Sigmoid colon (tissue), 7 donors: Measurements from ENCODE around the gene KHNYN. TPM values are rescaled to one million over a fixed set of nuclear protein-coding genes. Genes with fewer than 3 reads are reported as not detected.
"Not testable (repeated sequence)": the region's sequence is repeated elsewhere in the genome, so short reads cannot be mapped to it uniquely, and the experiment has no call there.

Experiments
- DNase-seq: peaks from one replicate; pipeline ENCODE4 v3.0.0-alpha.2; 2019
- H3K27ac ChIP-seq, 4 donors: fragments of 200-600 bp; sonication (generic); one replicate each; pipeline ENCODE4 v1.5.1; 2016 to 2019; ENCODE audit warnings: mild to moderate bottlenecking in 1 of 4
- H3K27me3 ChIP-seq, 3 donors: fragments of 200-600 bp; sonication (generic); one replicate each; pipeline ENCODE4 v1.5.1; 2019; ENCODE audit warnings: mild to moderate bottlenecking in 1 of 3
- H3K36me3 ChIP-seq, 4 donors: fragments of 200-600 bp; sonication (generic); one replicate each; pipeline ENCODE4 v1.5.1; 2016 to 2019
- H3K4me1 ChIP-seq, 4 donors: fragments of 200-600 bp; sonication (generic); one replicate each; pipeline ENCODE4 v1.5.1; 2017 to 2019
- H3K4me3 ChIP-seq, 4 donors: fragments of 200-600 bp; sonication (generic); one replicate each; pipeline ENCODE4 v1.5.1; 2017 to 2019; ENCODE audit warnings: mild to moderate bottlenecking in 2 of 4, moderate library complexity in 1 of 4
- H3K9me3 ChIP-seq, 4 donors: fragments of 200-600 bp in 3 of 4; sonication (generic) in 3 of 4; one replicate each; pipeline versions ENCODE4 v1.5.1 to v1.6.1; 2013 to 2019
- CTCF ChIP-seq, 4 experiments: fragments of 450-650 bp in 3 of 4; fragments of 200-600 bp in 1 of 4; IDR thresholded peaks; one replicate each; pipeline ENCODE4 v1.5.1; 2016 to 2019; ENCODE audit warnings: antibody characterized with exemption in 4 of 4, mild to moderate bottlenecking in 3 of 4, moderate library complexity in 2 of 4
- EP300 ChIP-seq, 4 donors: sonication (generic); formaldehyde crosslinking; IDR thresholded peaks; one replicate each; pipeline ENCODE4 v1.6.1; 2017; ENCODE audit warnings: antibody characterized with exemption in 4 of 4
- POLR2A ChIP-seq, 2 donors: fragments of 450-650 bp; IDR thresholded peaks; one replicate each; pipeline ENCODE4 v1.6.1; 2016; ENCODE audit warnings: antibody characterized with exemption in 2 of 2, mild to moderate bottlenecking in 2 of 2, moderate library complexity in 2 of 2
- POLR2AphosphoS5 ChIP-seq, 4 donors: sonication (generic); formaldehyde crosslinking; IDR thresholded peaks; one replicate each; pipeline ENCODE4 v1.6.1; 2017; ENCODE audit warnings: antibody characterized with exemption in 4 of 4
- WGBS, 2 donors: extraction: QIAGEN DNeasy Blood & Tissue Kit; methylation state at CpG; one replicate each; pipeline ENCODE4 v1.1.7; 2013; 5-methylcytosine and 5-hydroxymethylcytosine counted together
- intact Hi-C: fragments of 100-400 bp; cut with DNase I; formaldehyde crosslinking; loops from one replicate; pipeline ENCODE4 v1.15.1; 2023
- polyA plus RNA-seq, 3 donors: library from polyadenylated mRNA; stranded (reverse); fragments of 200-250 nt; gene quantifications; one replicate each; pipeline ENCODE4 v1.2.3, GENCODE V29; 2013
- total RNA-seq, 4 donors: library from RNA; depleted of rRNA; stranded (reverse); fragments of >200 nt; gene quantifications; one replicate each; pipeline ENCODE4 v1.1.0, GENCODE V29; 2016
- donor health status: healthy with polysubstance abuse.
- donor health status: Bipolar disorder and iron deficiency.
- donor health status: healthy.

Gene KHNYN
- total and polyA plus RNA-seq, 7 donors: 16.2 to 64.6 (median 46.9) TPM

- Histone ChIP-seq H3K9me3 (no peaks in the 10 kb centered on the region), H3K4me3 (no peak overlapping the region), H3K4me1 (no peaks in the 10 kb centered on the region), H3K27ac (no peak overlapping the region), H3K27me3 (no peaks in the 10 kb centered on the region), H3K36me3 (no peaks in the 10 kb centered on the region)
- WGBS, 2 donors: 85 to 93% methylated on average over 3 of the region's 3 CpGs
- TF ChIP-seq CTCF (IDR thresholded peaks at IDR 0.05) (no peak), EP300 (IDR thresholded peaks at IDR 0.05) (no peak), POLR2AphosphoS5 (IDR thresholded peaks at IDR 0.05) (no peak), POLR2A (IDR thresholded peaks at IDR 0.05) (no peak)
- no peak for DNase-seq
- intact Hi-C loops: no loop called here
Measured at GRCh38 chr14:24465805-24466204, 36.1 kb downstream of the KHNYN start.

GRCh38 chr14:24470450-24470849 is 40.7 kb downstream of the KHNYN start:
- H3K4me3 ChIP-seq: not testable (repeated sequence)

GRCh38 chr14:24473211-24473610 is 43.5 kb downstream of the KHNYN start:
- H3K36me3 ChIP-seq: no peaks in the 10 kb centered on the region
- TF ChIP-seq POLR2A (IDR thresholded peaks at IDR 0.05): no peak
- TF ChIP-seq EP300 (IDR thresholded peaks at IDR 0.05): no peak
- TF ChIP-seq CTCF (IDR thresholded peaks at IDR 0.05): no peak
- TF ChIP-seq POLR2AphosphoS5 (IDR thresholded peaks at IDR 0.05): no peak
- no peaks in the 10 kb centered on the region for H3K4me1 ChIP-seq
- no peaks in the 10 kb centered on the region for H3K9me3 ChIP-seq
- no peak overlapping the region for H3K4me3 ChIP-seq
- H3K27me3 ChIP-seq: no peaks in the 10 kb centered on the region
- no peak overlapping the region for H3K27ac ChIP-seq
- DNase-seq: no peak
- WGBS, 2 donors: 70 to 74% methylated on average over 12 of the region's 12 CpGs
- intact Hi-C loops: no loop called here

More at GRCh38 chr14:24470450-24470849, 40.7 kb downstream of the KHNYN start:
- H3K27ac ChIP-seq, H3K9me3 ChIP-seq, H3K27me3 ChIP-seq, H3K36me3 ChIP-seq, intact Hi-C loops, DNase-seq, H3K4me1 ChIP-seq: not testable (repeated sequence)
- WGBS, 2 donors: 93 to 96% methylated on average over 2 of the region's 2 CpGs

- intact Hi-C loops: no loop called here
- Histone ChIP-seq H3K27me3 (no peaks in the 10 kb centered on the region), H3K4me3 (no peak overlapping the region), H3K27ac (no peak overlapping the region), H3K9me3 (no peaks in the 10 kb centered on the region), H3K36me3 (no peaks in the 10 kb centered on the region), H3K4me1 (no peaks in the 10 kb centered on the region)
- no peak for DNase-seq
- WGBS, 2 donors: 60 to 90% methylated on average over 4 of the region's 4 CpGs
- TF ChIP-seq POLR2AphosphoS5 (IDR thresholded peaks at IDR 0.05) (no peak), EP300 (IDR thresholded peaks at IDR 0.05) (no peak), POLR2A (IDR thresholded peaks at IDR 0.05) (no peak), CTCF (IDR thresholded peaks at IDR 0.05) (no peak)
Measured at GRCh38 chr14:24475261-24475660, 45.5 kb downstream of the KHNYN start.

- H3K4me1 ChIP-seq, H3K4me3 ChIP-seq, H3K27ac ChIP-seq, H3K9me3 ChIP-seq, intact Hi-C loops, H3K27me3 ChIP-seq, DNase-seq, H3K36me3 ChIP-seq: not testable (repeated sequence)
- WGBS, 2 donors: 0 to 1% methylated on average over 1 of the region's 1 CpG
Measured at GRCh38 chr14:24479999-24480398, 50.2 kb downstream of the KHNYN start.

GRCh38 chr14:24481622-24482324 is 52.0 kb downstream of the KHNYN start:
- intact Hi-C loops: no loop called here
- Histone ChIP-seq H3K4me3 (no peak overlapping the region), H3K27ac (no peak overlapping the region), H3K36me3 (no peaks in the 10 kb centered on the region), H3K9me3 (no peaks in the 10 kb centered on the region), H3K4me1 (no peaks in the 10 kb centered on the region), H3K27me3 (peaks cover 0 to 4% (median 0%) of the 10 kb centered on the region in 3 donors)
- no peak for DNase-seq
- 52 to 54% methylated on average over 23 of the region's 23 CpGs for WGBS, 2 donors
- TF ChIP-seq EP300 (IDR thresholded peaks at IDR 0.05) (no peak), POLR2A (IDR thresholded peaks at IDR 0.05) (no peak), CTCF (IDR thresholded peaks at IDR 0.05) (peak in 1 of 4 experiments; percentile 11), POLR2AphosphoS5 (IDR thresholded peaks at IDR 0.05) (no peak)

- H3K27me3 ChIP-seq, H3K36me3 ChIP-seq, H3K4me1 ChIP-seq, H3K27ac ChIP-seq, H3K9me3 ChIP-seq, intact Hi-C loops, H3K4me3 ChIP-seq, DNase-seq: not testable (repeated sequence)
- WGBS, 2 donors: 62 to 76% methylated on average over 2 of the region's 2 CpGs
Measured at GRCh38 chr14:24482699-24483303, 53.0 kb downstream of the KHNYN start.
